CD4-positive, alpha-beta memory T cell (primary cell): Measurements from ENCODE around the gene SNX19. TPM values are rescaled to one million over a fixed set of nuclear protein-coding genes. Genes with fewer than 3 reads are reported as not detected.

Experiments used
- CTCF ChIA-PET: fragments of 350-600 bp; sonication (Branson Sonifier 250); formaldehyde crosslinking; loops from one replicate; lab custom pipeline; 2021; ENCODE audit warnings: inconsistent platforms; ENCODE audit not compliant: partially characterized antibody; lab: Charles Lee
- POLR2A ChIA-PET: fragments of 350-600 bp; sonication (Branson Sonifier 250); formaldehyde crosslinking; loops from one replicate; lab custom pipeline; 2021; ENCODE audit not compliant: partially characterized antibody; lab: Charles Lee
- DNase-seq, 5 donors: peaks; one replicate each; pipeline versions ENCODE4 v3.0.0 to v3.0.0-alpha.2; 2020 to 2022; ENCODE audit warnings: mixed read lengths in 1 of 5
- H3K27ac ChIP-seq: one replicate; pipeline ENCODE4 v1.7.0; 2013; ENCODE audit warnings: low read depth, low read length
- H3K27me3 ChIP-seq: 2 replicates; pipeline ENCODE4 v1.7.0; 2013; ENCODE audit warnings: mild to moderate bottlenecking, low read length, moderate library complexity; ENCODE audit not compliant: insufficient read depth
- H3K36me3 ChIP-seq: 2 replicates; pipeline ENCODE4 v1.7.0; 2013; ENCODE audit warnings: mild to moderate bottlenecking, low read length, moderate library complexity; ENCODE audit not compliant: insufficient read depth
- H3K4me1 ChIP-seq: 2 replicates; pipeline ENCODE4 v1.7.0; 2013; ENCODE audit warnings: mild to moderate bottlenecking, low read length, moderate library complexity; ENCODE audit not compliant: insufficient read depth
- H3K4me3 ChIP-seq, 2 donors: one replicate each; pipeline ENCODE4 v1.7.0; 2013; ENCODE audit warnings: low read length in 2 of 2, mild to moderate bottlenecking in 1 of 2
- H3K9me3 ChIP-seq, 2 donors: one replicate each; pipeline ENCODE4 v1.7.0; 2013; ENCODE audit warnings: low read length in 2 of 2, control low read depth in 1 of 2; ENCODE audit not compliant: control insufficient read depth in 1 of 2
- H3K27ac Mint-ChIP-seq, 7 donors: one replicate each; pipeline ENCODE4 v1.8.0; 2020 to 2021; ENCODE audit warnings: mixed read lengths in 7 of 7, mild to moderate bottlenecking in 6 of 7, inconsistent platforms in 3 of 7, moderate library complexity in 3 of 7
- H3K27me3 Mint-ChIP-seq, 2 donors: one replicate each; pipeline ENCODE4 v1.8.0; 2020 to 2021; ENCODE audit warnings: mixed read lengths in 2 of 2
- H3K36me3 Mint-ChIP-seq, 2 donors: one replicate each; pipeline ENCODE4 v1.8.0; 2020 to 2021; ENCODE audit warnings: mixed read lengths in 2 of 2, inconsistent platforms in 1 of 2, mild to moderate bottlenecking in 1 of 2
- H3K4me1 Mint-ChIP-seq, 4 donors: one replicate each; pipeline ENCODE4 v1.8.0; 2020 to 2021; ENCODE audit warnings: mixed read lengths in 4 of 4, mild to moderate bottlenecking in 1 of 4
- H3K4me3 Mint-ChIP-seq, 8 donors: one replicate each; pipeline ENCODE4 v1.8.0; 2020 to 2021; ENCODE audit warnings: mixed read lengths in 8 of 8, mild to moderate bottlenecking in 7 of 8, moderate library complexity in 6 of 8, inconsistent platforms in 3 of 8
- H3K9me3 Mint-ChIP-seq, 8 donors: one replicate each; pipeline ENCODE4 v1.8.0; 2020 to 2021; ENCODE audit warnings: mixed read lengths in 8 of 8, mild to moderate bottlenecking in 5 of 8, inconsistent platforms in 3 of 8, moderate library complexity in 1 of 8
- intact Hi-C: fragments of 100-400 bp; cut with micrococcal nuclease; formaldehyde crosslinking; loops from one replicate; pipeline ENCODE4 v1.15.1; 2023
- polyA plus RNA-seq, 2 donors: library from polyadenylated mRNA; unstranded; fragments of 300-500 nt; fragmentation: Illumina TruSeq; gene quantifications; one replicate each; pipeline ENCODE4 v1.2.3, GENCODE V29; 2021
- total RNA-seq, 2 experiments: library from RNA; stranded (reverse); gene quantifications; one replicate each; pipeline ENCODE4 v1.2.3, GENCODE V29; 2021

Gene SNX19
- total and polyA plus RNA-seq, 4 experiments from 2014 or later: 21.4 to 94.2 (median 57.1) TPM

GRCh38 chr11:130828741-130829140, 87.5 kb downstream of the SNX19 start:
- no peaks in the 10 kb centered on the region for H3K27me3 ChIP-seq
- intact Hi-C loops: no loop called here
- DNase-seq: no peak
- H3K36me3 ChIP-seq: no peaks in the 10 kb centered on the region
- ChIA-PET CTCF (interaction anchor here (1.5 kb wide), 1 partner anchor 12 kb away, joined by 3 read pairs; no protein-coding TSS in a partner anchor), POLR2A (no interaction called here)
- H3K4me1 Mint-ChIP-seq: no peaks in the 10 kb centered on the region
- H3K4me3 Mint-ChIP-seq: no peak overlapping the region
- no peaks in the 10 kb centered on the region for H3K9me3 ChIP-seq
- no peaks in the 10 kb centered on the region for H3K4me1 ChIP-seq
- no peak overlapping the region for H3K4me3 ChIP-seq
- H3K27ac Mint-ChIP-seq: no peak overlapping the region
- no peaks in the 10 kb centered on the region for H3K9me3 Mint-ChIP-seq
- H3K36me3 Mint-ChIP-seq: no peaks in the 10 kb centered on the region
- no peak overlapping the region for H3K27ac ChIP-seq
- H3K27me3 Mint-ChIP-seq: peaks cover 5 to 19% of the 10 kb centered on the region in 2 donors

- intact Hi-C loops: no loop called here
- no peak for DNase-seq
- no peak overlapping the region for H3K4me3 ChIP-seq
- H3K36me3 Mint-ChIP-seq: no peaks in the 10 kb centered on the region
- H3K9me3 Mint-ChIP-seq: no peaks in the 10 kb centered on the region
- no peaks in the 10 kb centered on the region for H3K4me1 Mint-ChIP-seq
- H3K9me3 ChIP-seq: no peaks in the 10 kb centered on the region
- no peaks in the 10 kb centered on the region for H3K4me1 ChIP-seq
- H3K27ac ChIP-seq: no peak overlapping the region
- no peaks in the 10 kb centered on the region for H3K27me3 ChIP-seq
- H3K36me3 ChIP-seq: no peaks in the 10 kb centered on the region
- ChIA-PET POLR2A (no interaction called here), CTCF (interaction anchor here (1.1 kb wide), 1 partner anchor 34 kb away, joined by 3 read pairs; no protein-coding TSS in a partner anchor)
- peaks cover 5 to 16% of the 10 kb centered on the region in 2 donors for H3K27me3 Mint-ChIP-seq
- no peak overlapping the region for H3K27ac Mint-ChIP-seq
- H3K4me3 Mint-ChIP-seq: no peak overlapping the region
These were observed 88.6 kb downstream of the SNX19 start for GRCh38 chr11:130827451-130828377.

GRCh38 chr11:130826572-130826971, 89.7 kb downstream of the SNX19 start:
- DNase-seq: no peak
- no peaks in the 10 kb centered on the region for H3K36me3 ChIP-seq
- Mint-ChIP-seq H3K36me3 (no peaks in the 10 kb centered on the region), H3K4me3 (no peak overlapping the region), H3K27ac (no peak overlapping the region), H3K9me3 (no peaks in the 10 kb centered on the region), H3K27me3 (peaks cover 3 to 12% of the 10 kb centered on the region in 2 donors), H3K4me1 (no peaks in the 10 kb centered on the region)
- ChIA-PET POLR2A (no interaction called here), CTCF (interaction anchor here (1.1 kb wide), 1 partner anchor 35 kb away, joined by 3 read pairs; no protein-coding TSS in a partner anchor)
- no peak overlapping the region for H3K4me3 ChIP-seq
- no peaks in the 10 kb centered on the region for H3K4me1 ChIP-seq
- no peak overlapping the region for H3K27ac ChIP-seq
- intact Hi-C loops: no loop called here
- no peaks in the 10 kb centered on the region for H3K27me3 ChIP-seq
- no peaks in the 10 kb centered on the region for H3K9me3 ChIP-seq

- no peaks in the 10 kb centered on the region for H3K9me3 Mint-ChIP-seq
- Histone ChIP-seq H3K36me3 (no peaks in the 10 kb centered on the region), H3K27ac (no peak overlapping the region), H3K27me3 (no peaks in the 10 kb centered on the region), H3K4me1 (no peaks in the 10 kb centered on the region), H3K4me3 (no peak overlapping the region), H3K9me3 (no peaks in the 10 kb centered on the region)
- intact Hi-C loops: no loop called here
- no peak overlapping the region for H3K27ac Mint-ChIP-seq
- POLR2A ChIA-PET: no interaction called here
- H3K4me3 Mint-ChIP-seq: no peak overlapping the region
- no peak for DNase-seq
- peaks cover 3 to 12% of the 10 kb centered on the region in 2 donors for H3K27me3 Mint-ChIP-seq
- H3K4me1 Mint-ChIP-seq: no peaks in the 10 kb centered on the region
- no peaks in the 10 kb centered on the region for H3K36me3 Mint-ChIP-seq
- CTCF ChIA-PET: no interaction called here
These were observed 90.3 kb downstream of the SNX19 start for GRCh38 chr11:130825983-130826382.

- DNase-seq: no peak
- Mint-ChIP-seq H3K27ac (peak overlapping the region in 1 of 7 donors; percentile 61), H3K4me3 (no peak overlapping the region), H3K4me1 (no peaks in the 10 kb centered on the region), H3K36me3 (no peaks in the 10 kb centered on the region), H3K9me3 (no peaks in the 10 kb centered on the region), H3K27me3 (peaks cover 3 to 12% of the 10 kb centered on the region in 2 donors)
- ChIA-PET POLR2A (no interaction called here), CTCF (no interaction called here)
- H3K27me3 ChIP-seq: no peaks in the 10 kb centered on the region
- H3K36me3 ChIP-seq: no peaks in the 10 kb centered on the region
- no peaks in the 10 kb centered on the region for H3K4me1 ChIP-seq
- no peak overlapping the region for H3K27ac ChIP-seq
- no peaks in the 10 kb centered on the region for H3K9me3 ChIP-seq
- no peak overlapping the region for H3K4me3 ChIP-seq
- intact Hi-C loops: no loop called here
These were observed 90.7 kb downstream of the SNX19 start for GRCh38 chr11:130825561-130825960.
